ENCODE results near the gene IGSF9B. TPM values are rescaled to one million over a fixed set of nuclear protein-coding genes. Genes with fewer than 3 reads are reported as not detected.

IGSF9B gene
- total and polyA plus RNA-seq, 2 donors from 2014 or later = 0.86 to 10.4 TPM

- H3K9me3 ChIP-seq (ENCODE audit: control insufficient read depth in 2 of 3, insufficient read depth in 1 of 3, low read length in 3 of 3) = no peaks in the 10 kb centered on the region
- intact Hi-C loops (cut with DNase I) = no loop called here
- no peak for TF ChIP-seq CTCF (IDR thresholded peaks at IDR 0.05; ENCODE audit: borderline replicate concordance, extremely low read depth, insufficient read depth)
These were observed 9.4 kb downstream of the IGSF9B start for GRCh38 chr11:133947321-133947756.

GRCh38 chr11:133946541-133947318 lies 10.0 kb downstream of the IGSF9B start:
- Histone ChIP-seq H3K9ac (ENCODE audit: low read length in 3 of 3) (no peak overlapping the region), H3K9me3 (ENCODE audit: control insufficient read depth in 2 of 3, insufficient read depth in 1 of 3, low read length in 3 of 3) (no peaks in the 10 kb centered on the region), H3K27ac (ENCODE audit: low read depth in 2 of 2, low read length in 2 of 2) (no peak overlapping the region), H3K27me3 (ENCODE audit: control insufficient read depth, insufficient read depth, low read length) (no peaks in the 10 kb centered on the region), H3K36me3 (ENCODE audit: control insufficient read depth in 2 of 3, insufficient read depth in 3 of 3, low read length in 3 of 3) (no peaks in the 10 kb centered on the region), H3K4me3 (ENCODE audit: low read length in 3 of 3) (no peak overlapping the region), H3K4me1 (ENCODE audit: control insufficient read depth in 2 of 3, insufficient read depth in 2 of 3, low read depth in 1 of 3, low read length in 3 of 3) (no peaks in the 10 kb centered on the region)
- DNase-seq = peak in 2 of 5 donors; percentile 63 to 80
- no peak for TF ChIP-seq CTCF (IDR thresholded peaks at IDR 0.05; ENCODE audit: borderline replicate concordance, extremely low read depth, insufficient read depth)
- intact Hi-C loops (cut with DNase I) = no loop called here
- FAIRE-seq = no peak

More at GRCh38 chr11:133947321-133947756, 9.4 kb downstream of the IGSF9B start:
- peak in 4 of 5 donors; percentile 88 to 91 (median 90) for DNase-seq
- no peaks in the 10 kb centered on the region for H3K36me3 ChIP-seq (ENCODE audit: control insufficient read depth in 2 of 3, insufficient read depth in 3 of 3, low read length in 3 of 3)
- no peak overlapping the region for H3K4me3 ChIP-seq (ENCODE audit: low read length in 3 of 3)
- no peak overlapping the region for H3K9ac ChIP-seq (ENCODE audit: low read length in 3 of 3)
- no peaks in the 10 kb centered on the region for H3K27me3 ChIP-seq (ENCODE audit: control insufficient read depth, insufficient read depth, low read length)
- peaks cover 0 to 3% (median 0%) of the 10 kb centered on the region in 3 donors for H3K4me1 ChIP-seq (ENCODE audit: control insufficient read depth in 2 of 3, insufficient read depth in 2 of 3, low read depth in 1 of 3, low read length in 3 of 3)
- no peak overlapping the region for H3K27ac ChIP-seq (ENCODE audit: low read depth in 2 of 2, low read length in 2 of 2)
- no peak for FAIRE-seq

GRCh38 chr11:133946051-133946450 lies 10.7 kb downstream of the IGSF9B start:
- Histone ChIP-seq H3K4me3 (ENCODE audit: low read length in 3 of 3) (no peak overlapping the region), H3K9ac (ENCODE audit: low read length in 3 of 3) (no peak overlapping the region), H3K36me3 (ENCODE audit: control insufficient read depth in 2 of 3, insufficient read depth in 3 of 3, low read length in 3 of 3) (no peaks in the 10 kb centered on the region), H3K4me1 (ENCODE audit: control insufficient read depth in 2 of 3, insufficient read depth in 2 of 3, low read depth in 1 of 3, low read length in 3 of 3) (no peaks in the 10 kb centered on the region), H3K9me3 (ENCODE audit: control insufficient read depth in 2 of 3, insufficient read depth in 1 of 3, low read length in 3 of 3) (no peaks in the 10 kb centered on the region), H3K27me3 (ENCODE audit: control insufficient read depth, insufficient read depth, low read length) (no peaks in the 10 kb centered on the region), H3K27ac (ENCODE audit: low read depth in 2 of 2, low read length in 2 of 2) (no peak overlapping the region)
- DNase-seq (peak in 2 of 5 donors; percentile 53 to 66), FAIRE-seq (no peak)
- TF ChIP-seq CTCF (IDR thresholded peaks at IDR 0.05; ENCODE audit: borderline replicate concordance, extremely low read depth, insufficient read depth) = no peak
- intact Hi-C loops (cut with DNase I) = no loop called here

Measured in kidney (tissue), 14 donors.